Neuronal stem cell (in vitro differentiated cells): ENCODE data around the gene SP1.

Experiments
- DNase-seq: peaks from one replicate; pipeline ENCODE4 v3.0.0-alpha.2; 2013; ENCODE audit warnings: low spot score
- H2AFZ ChIP-seq: one replicate; pipeline ENCODE4 v1.6.1; 2013; ENCODE audit warnings: mild to moderate bottlenecking, low read length, inconsistent platforms
- H2AK5ac ChIP-seq: 2 replicates; pipeline ENCODE4 v1.6.1; 2013; ENCODE audit warnings: low read depth, mild to moderate bottlenecking, inconsistent platforms, low read length, moderate library complexity, mixed read lengths
- H2BK120ac ChIP-seq: 2 replicates; pipeline ENCODE4 v1.6.1; 2013; ENCODE audit warnings: low read depth, mild to moderate bottlenecking, inconsistent platforms, low read length, moderate library complexity, mixed read lengths
- H2BK12ac ChIP-seq: one replicate; pipeline ENCODE4 v1.6.1; 2013; ENCODE audit warnings: low read length, inconsistent platforms
- H2BK15ac ChIP-seq: 2 replicates; pipeline ENCODE4 v1.6.1; 2013; ENCODE audit warnings: mild to moderate bottlenecking, low read length, inconsistent platforms, mixed read lengths
- H2BK5ac ChIP-seq: one replicate; pipeline ENCODE4 v1.6.1; 2013; ENCODE audit warnings: inconsistent platforms, mild to moderate bottlenecking, low read length, moderate library complexity
- H3K14ac ChIP-seq: one replicate; pipeline ENCODE4 v1.6.1; 2013; ENCODE audit warnings: low read length, inconsistent platforms
- H3K18ac ChIP-seq: 2 replicates; pipeline ENCODE4 v1.6.1; 2013; ENCODE audit warnings: low read length, inconsistent platforms
- H3K23ac ChIP-seq: 2 replicates; pipeline ENCODE4 v1.6.1; 2013; ENCODE audit warnings: low read depth, mild to moderate bottlenecking, mixed read lengths, low read length, inconsistent platforms; ENCODE audit not compliant: poor library complexity
- H3K27ac ChIP-seq: replicated peaks from 3 replicates; pipeline ENCODE4 v1.5.1; 2013; ENCODE audit warnings: low read length, inconsistent platforms
- H3K27me3 ChIP-seq, 3 experiments: 2 replicates each; pipeline ENCODE4 v1.6.1; 2013; ENCODE audit warnings: low read length in 3 of 3, mild to moderate bottlenecking in 2 of 3, inconsistent platforms in 1 of 3, low read depth in 1 of 3, mixed read lengths in 1 of 3, moderate library complexity in 1 of 3; ENCODE audit not compliant: control insufficient read depth in 3 of 3, insufficient read depth in 3 of 3
- H3K36me3 ChIP-seq, 2 donors: replicated peaks in 1 of 2; 2 replicates each; pipeline ENCODE4 v1.6.1; 2013; ENCODE audit warnings: low read length in 2 of 2; ENCODE audit not compliant: control insufficient read depth in 2 of 2, insufficient read depth in 2 of 2
- H3K4ac ChIP-seq: 2 replicates; pipeline ENCODE4 v1.6.1; 2013; ENCODE audit warnings: inconsistent platforms, mild to moderate bottlenecking, low read length, moderate library complexity
- H3K4me1 ChIP-seq, 2 donors: 1 replicate in 1 of 2; 2 replicates in 1 of 2; pipeline ENCODE4 v1.6.1; 2013; ENCODE audit warnings: low read length in 2 of 2, low read depth in 1 of 2; ENCODE audit not compliant: control insufficient read depth in 2 of 2, insufficient read depth in 1 of 2
- H3K4me2 ChIP-seq: one replicate; pipeline ENCODE4 v1.6.1; 2013; ENCODE audit warnings: mild to moderate bottlenecking, low read length, inconsistent platforms; ENCODE audit not compliant: insufficient read depth, poor library complexity, severe bottlenecking
- H3K4me3 ChIP-seq, 2 donors: 2 replicates each; pipeline ENCODE4 v1.5.1; 2013; ENCODE audit warnings: low read length in 2 of 2, mild to moderate bottlenecking in 2 of 2, inconsistent platforms in 1 of 2, moderate library complexity in 1 of 2
- H3K79me1 ChIP-seq: one replicate; pipeline ENCODE4 v1.6.1; 2013; ENCODE audit warnings: low read depth, mild to moderate bottlenecking, inconsistent platforms, low read length, moderate library complexity
- H3K9ac ChIP-seq: one replicate; pipeline ENCODE4 v1.6.1; 2013; ENCODE audit warnings: mild to moderate bottlenecking, low read depth, low read length, inconsistent platforms; ENCODE audit not compliant: poor library complexity
- H3K9me3 ChIP-seq, 2 donors: replicated peaks in 1 of 2; 2 replicates each; pipeline versions ENCODE3 to v1.6.1; 2013; ENCODE audit warnings: low read length in 2 of 2, mild to moderate bottlenecking in 2 of 2, inconsistent platforms in 1 of 2, low read depth in 1 of 2, mixed read lengths in 1 of 2, moderate library complexity in 1 of 2; ENCODE audit not compliant: control insufficient read depth in 2 of 2, insufficient read depth in 1 of 2
- H4K8ac ChIP-seq: one replicate; pipeline ENCODE4 v1.6.1; 2013; ENCODE audit warnings: low read depth, mild to moderate bottlenecking, inconsistent platforms, low read length, moderate library complexity
- H4K91ac ChIP-seq: one replicate; pipeline ENCODE4 v1.6.1; 2013; ENCODE audit warnings: low read length, low read depth, mild to moderate bottlenecking, inconsistent platforms; ENCODE audit not compliant: poor library complexity
- WGBS, 2 donors: extraction: QIAGEN DNeasy Blood & Tissue Kit; methylation state at CpG; one replicate each; pipeline ENCODE4 v1.1.7; 2013; ENCODE audit warnings: missing lambda C conversion rate in 2 of 2, mixed read lengths in 1 of 2; ENCODE audit not compliant: insufficient read length in 2 of 2, insufficient replicate concordance in 1 of 2; ENCODE audit errors: extremely low coverage in 2 of 2; 5-methylcytosine and 5-hydroxymethylcytosine counted together

Gene SP1

GRCh38 chr12:53452159-53453077 lies 72.4 kb downstream of the SP1 start:
- Histone ChIP-seq H3K4ac (peak overlapping the region; percentile 10), H3K27ac (peak overlapping the region; percentile 98), H2AFZ (peak overlapping the region; percentile 61), H3K4me3 (peak overlapping the region; percentile 95 to 100), H2AK5ac (peak overlapping the region; percentile 97), H3K36me3 (peaks cover 27 to 53% of the 10 kb centered on the region in 2 donors), H3K9me3 (peaks cover 0 to 2% of the 10 kb centered on the region in 2 donors), H3K23ac (peak overlapping the region; percentile 96), H2BK15ac (no peak overlapping the region), H2BK5ac (no peak overlapping the region), H3K27me3 (no peaks in the 10 kb centered on the region), H3K4me1 (peaks cover 2 to 16% of the 10 kb centered on the region in 2 donors), H3K4me2 (peak overlapping the region; percentile 36), H3K79me1 (no peaks in the 10 kb centered on the region), H2BK12ac (no peak overlapping the region), H3K14ac (peak overlapping the region; percentile 71), H2BK120ac (peak overlapping the region; percentile 99), H3K18ac (peak overlapping the region; percentile 99), H3K9ac (peak overlapping the region; percentile 97), H4K91ac (peak overlapping the region; percentile 79), H4K8ac (no peak overlapping the region)
- peak; percentile 92 for DNase-seq
- WGBS, 2 donors = no CpG with 5 or more reads among the region's 82 CpGs

GRCh38 chr12:53453953-53454640 lies 74.1 kb downstream of the SP1 start:
- Histone ChIP-seq H3K27me3 (no peaks in the 10 kb centered on the region), H3K23ac (no peak overlapping the region), H4K91ac (no peak overlapping the region), H2AK5ac (no peak overlapping the region), H2BK5ac (no peak overlapping the region), H3K14ac (no peak overlapping the region), H3K36me3 (peaks cover 32 to 62% of the 10 kb centered on the region in 2 donors), H2BK15ac (no peak overlapping the region), H4K8ac (no peak overlapping the region), H2AFZ (no peak overlapping the region), H3K18ac (no peak overlapping the region), H2BK12ac (no peak overlapping the region), H3K4ac (no peak overlapping the region), H3K4me3 (peak overlapping the region in 1 of 2 donors; percentile 95), H3K9ac (no peak overlapping the region), H3K4me2 (no peak overlapping the region), H3K4me1 (peaks cover 3 to 16% of the 10 kb centered on the region in 2 donors), H3K9me3 (peaks cover 0 to 2% of the 10 kb centered on the region in 2 donors), H3K79me1 (no peaks in the 10 kb centered on the region), H2BK120ac (no peak overlapping the region), H3K27ac (no peak overlapping the region)
- no peak for DNase-seq
- no CpG with 5 or more reads among the region's 6 CpGs for whole genome bisulfite sequencing, 2 donors

- H2AFZ ChIP-seq = no peak overlapping the region
- no peak overlapping the region for H2BK5ac ChIP-seq
- H4K91ac ChIP-seq = no peak overlapping the region
- peaks cover 0 to 2% of the 10 kb centered on the region in 2 donors for H3K9me3 ChIP-seq
- no peak overlapping the region for H3K9ac ChIP-seq
- no peaks in the 10 kb centered on the region for H3K79me1 ChIP-seq
- WGBS, 2 donors = no CpG with 5 or more reads among the region's 3 CpGs
- no peak overlapping the region for H3K4me2 ChIP-seq
- no peak overlapping the region for H2BK120ac ChIP-seq
- no peak overlapping the region for H3K14ac ChIP-seq
- H3K18ac ChIP-seq = no peak overlapping the region
- H3K23ac ChIP-seq = no peak overlapping the region
- H3K27me3 ChIP-seq = no peaks in the 10 kb centered on the region
- H2BK12ac ChIP-seq = no peak overlapping the region
- no peak overlapping the region for H3K27ac ChIP-seq
- no peak overlapping the region for H2BK15ac ChIP-seq
- no peak overlapping the region for H2AK5ac ChIP-seq
- no peak overlapping the region for H3K4ac ChIP-seq
- H4K8ac ChIP-seq = no peak overlapping the region
- DNase-seq = no peak
- peak overlapping the region in 1 of 2 donors; percentile 66 for H3K4me3 ChIP-seq
- peaks cover 4 to 16% of the 10 kb centered on the region in 2 donors for H3K4me1 ChIP-seq
- peaks cover 35 to 68% of the 10 kb centered on the region in 2 donors for H3K36me3 ChIP-seq
Observed at GRCh38 chr12:53454707-53455106, 74.7 kb downstream of the SP1 start.
